ENCODE data around the gene C5orf63.

- no peak for TF ChIP-seq CTCF (IDR thresholded peaks at IDR 0.05; ENCODE audit: low read length)
- no peak for TF ChIP-seq EZH2phosphoT487 (IDR thresholded peaks at IDR 0.05; ENCODE audit: low read length)
Measured at GRCh38 chr5:127006744-127007143, 66.6 kb downstream of the C5orf63 start.
